Endometrial microvascular endothelial cells (primary cell): ENCODE data around the gene OR1S1. TPM values are rescaled to one million over a fixed set of nuclear protein-coding genes. Genes with fewer than 3 reads are reported as not detected.
"Not testable (repeated sequence)": the region's sequence is repeated elsewhere in the genome, so short reads cannot be mapped to it uniquely, and the experiment has no call there.

ENCODE experiments used
- in situ Hi-C: cut with HindIII; loops from 2 replicates; pipeline ENCODE4 v1.10.0; 2017; ENCODE audit warnings: low sequenced_read_pairs, low pct_unique_long_range_greater_than_20kb; ENCODE audit errors: inconsistent ontology term
- total RNA-seq: library from RNA; depleted of rRNA; stranded (reverse); fragments of >200 nt; gene quantifications from one replicate; pipeline ENCODE4 v1.2.3, GENCODE V29; 2015; ENCODE audit errors: inconsistent ontology term

OR1S1 gene
- total RNA-seq: not detected

DNA sequence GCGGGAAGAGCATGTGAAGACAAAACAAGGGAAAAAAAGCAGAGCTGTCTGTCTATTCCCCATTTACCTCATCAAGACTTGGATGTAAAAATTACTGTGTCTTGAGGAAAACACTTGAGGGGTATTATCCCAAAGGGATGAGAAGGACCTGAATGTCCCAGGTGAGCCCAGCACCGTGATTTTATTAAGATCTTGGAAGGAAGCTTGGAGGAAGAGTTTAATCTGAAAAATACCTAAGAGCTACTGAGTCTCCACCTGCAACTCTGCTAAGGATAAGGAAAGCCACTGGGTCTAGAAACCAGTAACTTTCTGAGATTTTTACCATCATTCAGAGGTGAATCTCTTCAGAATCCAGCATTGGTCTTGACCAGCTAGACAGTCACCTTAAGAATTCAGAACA lies at the start of gene OR1S1:
Gene OR1S1 (plus strand): TSS at position 301 of the 400 bp plus-strand sequence.
- in situ Hi-C loops: not testable (repeated sequence)

DNA sequence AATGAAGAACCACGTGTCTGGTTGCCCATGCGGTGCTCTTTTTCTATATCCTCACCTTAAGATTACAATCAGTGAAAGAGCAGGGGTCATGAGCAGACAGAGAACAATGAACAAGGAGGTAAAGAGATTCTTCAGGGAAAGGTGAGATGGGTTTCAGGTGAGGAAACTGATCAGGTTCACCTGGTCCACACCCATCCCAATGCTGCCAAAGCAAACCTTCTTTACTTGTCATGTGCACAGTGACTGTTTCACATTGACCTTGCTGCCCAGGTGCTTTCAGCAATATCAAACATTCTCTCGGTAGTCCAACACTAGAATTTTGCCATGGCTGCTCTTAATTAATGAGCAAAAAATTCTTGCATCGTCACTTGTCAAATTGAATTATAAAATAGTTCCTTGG lies 48.1 kb upstream of the OR1S1 start:
- in situ Hi-C loops: no loop called here

DNA sequence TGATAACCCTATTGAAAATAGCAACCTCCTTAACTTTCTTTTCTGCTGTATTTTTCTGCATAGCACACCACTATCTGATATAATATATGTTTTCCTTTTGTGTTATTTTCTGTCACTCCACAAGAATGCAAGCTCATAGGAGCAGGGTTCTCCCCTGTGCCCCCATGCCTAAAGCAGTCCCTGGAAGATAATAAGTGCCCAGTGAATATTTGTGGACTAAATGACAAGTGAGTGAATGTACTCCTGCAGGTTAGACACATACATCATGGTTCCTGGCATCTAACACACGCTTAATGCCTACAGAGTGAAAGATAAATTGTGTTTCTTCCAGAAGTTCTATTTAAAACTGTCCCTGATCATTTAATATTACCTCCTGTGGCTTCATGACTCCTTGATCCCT lies 47.5 kb upstream of the OR1S1 start:
- in situ Hi-C loops: no loop called here

DNA sequence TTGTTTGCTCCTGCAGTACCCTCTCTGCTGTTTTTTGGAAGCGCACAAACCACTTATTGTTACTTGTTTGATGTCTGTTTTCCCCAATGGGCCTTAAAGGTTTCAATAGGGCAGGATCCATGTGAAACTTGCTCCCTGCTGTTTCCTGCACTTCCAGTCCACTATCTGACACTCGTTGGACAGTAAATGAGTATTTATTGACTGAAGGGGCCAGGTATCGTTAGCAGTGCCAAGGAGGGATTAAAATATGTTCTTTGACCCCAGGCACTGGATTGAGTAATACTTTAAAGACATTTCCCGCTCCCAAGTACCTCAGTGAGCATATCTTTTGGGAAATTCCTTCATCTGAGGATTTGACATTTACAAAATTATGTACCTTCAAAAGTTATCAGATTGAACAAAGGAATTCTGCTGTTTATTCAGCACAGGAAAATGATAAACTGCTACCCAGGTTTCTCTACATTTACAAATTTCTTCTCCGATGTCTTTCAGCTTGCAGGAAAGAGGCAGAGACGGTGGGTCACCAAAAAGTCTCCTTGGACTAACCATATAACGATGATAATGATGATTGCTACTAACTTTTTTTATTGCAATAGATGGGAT lies 46.9 kb upstream of the OR1S1 start:
- in situ Hi-C loops: no loop called here

DNA sequence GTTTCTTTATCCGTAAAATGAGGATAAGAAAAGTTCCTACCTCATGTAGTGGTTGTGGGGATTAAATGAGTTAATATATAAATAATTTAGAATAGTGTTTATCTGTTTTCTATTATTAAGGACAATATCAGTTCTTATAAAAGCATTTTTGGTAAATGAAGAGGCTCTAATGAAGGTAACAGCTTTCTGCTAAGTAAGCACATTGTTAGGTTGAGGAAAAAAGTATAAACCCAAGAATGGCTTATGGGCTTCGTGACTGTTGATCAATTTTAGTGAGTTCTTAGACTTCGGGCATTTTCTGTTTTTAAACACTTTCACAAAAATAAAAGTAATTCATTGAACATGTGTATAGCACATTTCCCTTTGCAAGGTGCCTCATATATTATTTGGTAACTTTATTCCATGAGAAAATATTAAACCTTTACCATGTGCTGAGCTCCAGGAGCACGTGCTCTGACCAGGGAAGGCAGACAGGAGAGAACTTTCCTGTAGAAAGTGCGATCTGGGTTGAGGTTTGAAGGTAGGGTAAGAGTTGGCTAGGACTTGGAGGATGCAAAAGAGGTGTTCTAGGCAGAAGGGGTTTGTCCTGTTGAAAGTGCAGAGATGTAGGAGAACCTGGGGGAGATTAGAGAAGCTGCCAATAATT lies 35.0 kb upstream of the OR1S1 start:
- in situ Hi-C loops: no loop called here

DNA sequence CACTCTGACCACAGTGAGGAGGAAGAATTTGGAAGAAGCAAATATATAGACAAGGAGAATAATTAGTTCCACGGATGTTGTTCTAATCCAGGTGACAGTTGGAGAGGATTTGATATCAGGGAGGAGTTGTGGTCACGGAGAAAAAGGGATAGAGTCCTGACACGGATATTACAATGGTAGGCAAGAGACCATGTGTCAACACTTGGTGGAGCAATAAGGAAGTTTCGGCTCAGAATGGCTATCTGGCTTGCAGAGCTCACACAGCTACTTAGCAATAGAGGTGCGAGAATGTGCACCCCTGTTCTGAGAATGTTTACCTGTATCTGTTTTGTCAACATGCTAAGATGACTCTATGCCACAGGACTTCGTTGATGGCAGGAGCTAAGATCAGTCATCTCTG lies 34.1 kb upstream of the OR1S1 start:
- in situ Hi-C loops: no loop called here

DNA sequence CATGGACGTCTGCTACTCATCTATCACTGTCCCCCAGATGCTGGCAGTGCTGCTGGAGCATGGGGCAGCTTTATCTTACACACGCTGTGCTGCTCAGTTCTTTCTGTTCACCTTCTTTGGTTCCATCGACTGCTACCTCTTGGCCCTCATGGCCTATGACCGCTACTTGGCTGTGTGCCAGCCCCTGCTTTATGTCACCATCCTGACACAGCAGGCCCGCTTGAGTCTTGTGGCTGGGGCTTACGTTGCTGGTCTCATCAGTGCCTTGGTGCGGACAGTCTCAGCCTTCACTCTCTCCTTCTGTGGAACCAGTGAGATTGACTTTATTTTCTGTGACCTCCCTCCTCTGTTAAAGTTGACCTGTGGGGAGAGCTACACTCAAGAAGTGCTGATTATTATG lies 32.9 kb upstream of the OR1S1 start:
- in situ Hi-C loops: no loop called here

DNA sequence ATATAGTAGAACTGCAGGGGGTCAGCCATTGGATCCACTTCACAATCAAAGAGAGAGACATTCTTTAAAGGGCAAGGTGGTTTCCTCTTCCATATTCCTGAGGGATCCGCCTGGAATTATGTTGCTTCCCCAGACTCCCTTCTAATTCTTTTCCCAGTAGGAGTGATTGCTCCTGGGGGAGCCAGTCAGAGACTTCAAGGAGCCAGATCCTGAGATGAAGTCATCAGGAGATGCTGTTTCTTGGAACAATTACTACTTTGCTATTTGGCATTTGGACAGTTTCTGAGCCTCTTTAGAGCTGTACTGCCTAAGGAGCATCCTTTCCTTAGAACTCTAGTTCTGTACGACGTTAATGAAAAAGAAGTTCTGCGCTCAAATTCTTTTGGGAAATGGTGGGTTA lies 25.6 kb upstream of the OR1S1 start:
- in situ Hi-C loops: no loop called here

DNA sequence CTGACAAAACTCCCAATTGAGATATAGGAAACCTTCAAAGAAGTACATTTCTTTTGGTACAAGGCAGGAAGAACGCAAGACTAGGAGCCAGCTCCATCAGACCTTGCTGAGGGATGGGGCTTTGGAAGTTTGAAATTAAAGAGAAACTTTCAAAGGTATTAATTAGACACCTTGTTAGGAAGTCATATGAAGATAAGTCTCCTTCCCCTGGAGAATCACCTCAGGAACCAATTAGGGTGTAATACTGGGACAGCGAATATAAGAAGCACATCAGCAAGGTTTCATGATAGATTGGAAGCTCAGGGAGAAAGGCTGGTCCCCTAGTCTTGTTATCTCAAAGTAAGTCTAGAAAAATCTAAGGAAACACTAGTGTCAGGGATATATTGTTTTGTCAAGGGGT lies 23.8 kb upstream of the OR1S1 start, which contains the start of gene OR9Q2:
Gene OR9Q2 (plus strand): TSS at position 301 of the 400 bp plus-strand sequence. CDS start 1,421 bp downstream, outside the sequence.
- in situ Hi-C loops: no loop called here

DNA sequence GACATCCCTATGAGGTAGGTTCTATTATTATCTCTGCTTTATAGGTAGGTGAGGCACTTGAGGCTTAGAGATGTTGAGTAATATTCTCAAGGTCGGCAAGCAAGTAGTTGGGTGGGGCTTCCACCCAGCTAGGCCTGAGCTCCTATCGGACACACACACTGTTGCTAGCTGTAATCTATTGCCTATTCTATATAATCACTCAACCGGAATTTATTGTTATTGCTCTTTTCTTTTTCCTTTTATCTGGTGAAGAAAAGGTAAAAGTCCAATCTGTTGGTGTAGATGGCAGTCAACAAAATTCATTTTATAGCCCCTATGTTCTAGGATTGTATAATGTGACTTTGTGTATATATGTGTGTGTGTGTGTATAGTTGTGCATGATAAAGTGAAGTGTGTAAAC lies 20.3 kb upstream of the OR1S1 start:
- in situ Hi-C loops: no loop called here

DNA sequence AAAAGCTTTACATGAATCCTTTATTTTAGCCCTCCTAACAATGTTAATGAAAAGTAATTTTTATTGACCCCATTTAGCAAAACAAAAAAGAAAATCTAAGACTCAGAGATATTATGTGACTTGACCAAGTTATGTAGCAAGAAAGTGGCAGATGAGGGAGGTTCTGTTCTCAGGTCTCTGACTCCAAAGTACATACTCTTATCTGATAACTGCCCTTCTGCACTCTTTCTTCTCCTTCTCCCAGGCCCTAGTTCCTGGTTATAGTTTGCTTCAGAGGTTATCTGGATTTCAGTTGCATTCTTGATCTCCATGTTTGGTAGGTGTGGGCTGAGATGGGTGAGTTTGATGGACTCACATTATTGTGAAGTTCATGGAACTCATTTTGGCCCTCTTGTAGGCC lies 19.1 kb upstream of the OR1S1 start:
- in situ Hi-C loops: no loop called here

DNA sequence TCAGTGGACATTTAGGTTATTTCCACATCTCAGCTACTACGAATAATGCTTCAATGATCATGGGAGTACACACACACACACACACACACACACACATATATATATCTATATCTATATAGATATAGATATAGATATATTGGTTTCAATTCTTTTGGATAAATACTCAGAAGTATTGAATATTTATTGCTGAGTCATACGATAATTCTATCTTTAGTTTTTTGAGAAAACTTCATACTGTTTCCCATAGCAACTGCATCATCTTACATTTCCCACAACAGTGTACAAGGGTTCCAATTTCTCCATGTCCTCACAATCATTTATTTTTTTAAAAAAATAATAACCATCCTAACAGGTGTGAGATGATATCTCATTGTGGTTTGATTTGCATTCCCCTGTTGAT lies 16.6 kb upstream of the OR1S1 start:
- in situ Hi-C loops: no loop called here

DNA sequence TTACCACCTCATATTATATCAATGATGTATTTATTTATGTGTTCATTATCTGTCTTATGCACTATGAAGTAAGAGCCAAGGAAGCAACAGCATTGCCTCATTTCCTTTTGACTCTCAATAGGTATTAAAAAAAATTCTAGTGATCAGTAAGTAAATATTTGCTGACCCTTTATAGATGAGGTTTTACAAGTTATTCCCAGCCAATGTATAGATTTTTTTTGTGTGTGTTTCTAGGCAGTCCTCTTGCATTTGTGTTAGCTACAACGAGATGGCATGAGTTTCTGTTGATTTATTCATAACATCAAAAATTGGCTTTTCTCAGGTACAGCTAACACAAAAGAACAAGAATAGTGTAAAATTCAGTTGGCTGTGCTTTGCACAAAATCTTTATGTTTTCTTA lies 13.2 kb upstream of the OR1S1 start:
- in situ Hi-C loops: no loop called here

DNA sequence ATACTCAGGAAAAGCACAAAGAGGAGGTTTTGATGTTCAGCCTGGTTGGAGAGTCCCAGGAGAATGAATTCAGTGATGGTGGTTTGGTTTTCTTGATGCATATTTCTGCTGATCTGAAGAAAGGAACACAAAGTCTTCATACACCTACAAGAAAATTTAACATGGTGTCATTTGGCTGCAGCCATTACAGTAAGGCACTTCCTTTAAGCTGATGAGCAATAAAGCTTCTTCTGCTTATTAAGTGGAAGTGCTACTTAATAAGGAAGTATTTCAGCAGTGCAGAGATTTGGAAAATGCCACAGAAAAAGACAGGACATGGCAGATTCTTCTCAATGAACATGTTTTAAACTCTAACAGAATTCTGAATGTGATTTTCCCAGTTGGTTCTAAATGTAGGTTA lies 8.5 kb upstream of the OR1S1 start, which contains the start of gene OR1S2:
Gene OR1S2 (minus strand): TSS at position 101 of the 400 bp plus-strand sequence. CDS start 0 bp downstream, at position 101.
- in situ Hi-C loops: no loop called here

DNA sequence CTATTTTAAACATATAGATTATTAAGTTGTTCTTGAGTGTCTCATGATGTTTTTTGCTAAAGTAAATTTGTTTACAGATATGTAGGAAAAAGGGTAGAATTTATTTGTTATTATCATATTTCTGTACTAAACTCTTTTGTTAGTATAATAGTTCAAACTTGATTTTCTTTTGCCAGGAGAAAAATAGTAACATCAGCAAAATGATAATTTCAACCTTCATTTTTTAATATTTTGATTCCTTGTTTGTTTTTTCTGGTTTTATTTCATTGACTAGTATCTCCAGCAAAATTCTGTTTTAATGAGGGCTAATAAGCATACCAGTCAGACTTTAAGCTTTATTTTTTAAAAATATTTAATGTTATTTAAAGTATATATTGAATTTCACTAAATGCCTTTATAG lies 4.0 kb downstream of the OR1S1 start:
- in situ Hi-C loops: no loop called here

DNA sequence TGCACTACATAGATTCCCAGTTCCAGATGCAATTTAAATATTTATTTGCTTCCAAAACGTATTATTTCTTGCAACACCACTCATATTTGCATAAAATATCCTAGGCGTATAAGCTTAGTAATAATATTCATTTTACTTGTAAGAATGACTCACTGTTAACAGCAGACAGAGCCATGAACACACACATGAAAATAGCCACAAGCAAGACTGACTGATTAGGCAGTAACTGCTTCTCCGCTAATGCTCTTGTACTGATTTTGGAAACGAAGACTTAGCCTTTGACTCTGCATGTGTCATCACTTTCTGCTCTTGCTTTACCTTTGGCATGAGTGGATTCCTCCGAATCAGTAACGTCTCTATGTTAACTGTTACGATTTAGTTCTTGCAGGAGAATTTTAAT lies 10.2 kb downstream of the OR1S1 start:
- in situ Hi-C loops: no loop called here

DNA sequence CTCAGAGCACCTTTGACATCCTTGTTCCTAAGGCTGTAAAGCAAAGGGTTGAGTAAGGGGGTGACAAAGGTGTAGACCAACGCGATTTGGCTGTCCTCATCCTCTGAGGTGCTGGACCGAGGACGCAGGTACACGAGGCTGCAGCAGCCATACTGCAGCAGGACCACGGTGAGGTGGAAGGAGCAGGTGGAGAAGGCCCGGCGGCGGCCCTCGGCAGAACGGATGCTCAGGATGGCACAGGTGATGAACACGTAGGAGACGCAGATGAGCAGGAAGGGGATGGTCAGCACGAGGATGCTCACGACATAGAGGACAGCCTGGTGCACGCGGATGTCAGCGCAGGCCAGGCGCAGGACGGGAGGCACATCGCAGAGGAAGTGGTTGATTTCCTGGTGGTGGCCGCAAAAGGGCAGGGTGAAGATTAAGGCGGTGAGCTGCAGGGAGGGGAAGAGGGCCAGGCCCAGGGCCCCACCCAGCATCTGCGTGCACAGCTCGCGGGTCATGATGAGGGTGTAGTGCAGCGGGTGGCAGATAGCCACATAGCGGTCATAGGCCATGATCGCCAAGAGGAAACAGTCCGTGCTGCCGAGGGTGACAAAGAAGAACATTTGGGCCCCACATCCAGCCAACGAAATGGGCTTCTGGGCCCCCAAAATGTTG lies 15.6 kb downstream of the OR1S1 start:
- in situ Hi-C loops: no loop called here

DNA sequence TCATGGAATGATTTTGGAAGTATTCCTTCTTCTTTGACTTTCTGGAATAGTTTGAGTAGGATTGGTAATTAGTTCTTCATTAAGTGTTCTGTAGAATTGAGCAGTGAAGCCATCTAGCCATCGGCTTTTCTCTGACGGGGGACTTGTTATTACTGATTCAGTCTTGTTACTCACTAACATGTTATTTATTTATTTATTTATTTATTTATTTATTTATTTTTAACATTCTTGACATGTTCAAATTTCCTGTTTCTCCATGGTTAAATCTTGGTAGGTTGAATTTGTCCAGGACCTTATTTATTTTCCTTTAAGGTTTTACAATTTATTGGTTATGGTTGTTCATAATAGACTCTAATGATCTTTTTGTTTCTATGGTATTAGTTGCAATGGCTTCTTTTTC lies 31.4 kb downstream of the OR1S1 start:
- in situ Hi-C loops: no loop called here

DNA sequence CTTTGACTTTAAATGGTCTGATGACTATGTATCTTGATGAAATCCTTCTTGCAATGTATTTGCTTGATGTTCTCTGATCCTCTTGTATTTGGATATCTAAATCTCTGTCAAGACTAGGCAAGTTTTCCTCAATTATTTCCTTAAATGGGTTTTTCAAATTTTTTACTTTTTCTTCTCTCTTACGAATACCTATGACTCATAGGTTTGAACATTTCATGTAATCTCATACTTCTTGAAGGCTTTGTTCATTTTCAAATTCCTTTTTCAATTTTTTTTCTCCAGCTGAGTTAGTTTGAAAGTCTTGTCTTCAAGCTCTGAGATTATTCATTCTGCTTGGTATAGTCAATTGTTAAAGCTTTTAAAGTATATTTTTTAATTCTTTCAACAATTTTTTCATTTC lies 42.4 kb downstream of the OR1S1 start:
- in situ Hi-C loops: no loop called here

DNA sequence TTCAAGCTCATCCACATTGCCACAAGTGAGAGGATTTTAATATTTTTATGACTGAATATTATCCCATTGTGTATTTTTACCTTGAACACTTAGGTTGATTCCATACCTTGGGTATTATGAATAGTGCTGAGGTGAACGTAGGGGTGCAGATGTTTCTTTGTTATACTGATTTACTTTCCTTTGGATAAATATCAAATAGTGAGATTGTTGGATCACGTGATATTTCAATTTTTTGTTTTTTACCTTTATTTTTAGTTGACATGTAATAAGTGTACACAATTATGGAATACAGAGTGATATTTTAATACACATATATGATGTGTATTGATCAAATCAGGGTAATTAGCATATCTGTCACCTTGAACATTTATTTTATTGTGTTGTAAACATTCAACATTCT lies 47.5 kb downstream of the OR1S1 start:
- in situ Hi-C loops: no loop called here
